Fibroblast of lung (primary cell): ENCODE data around the gene SAMD3. TPM values are rescaled to one million over a fixed set of nuclear protein-coding genes. Genes with fewer than 3 reads are reported as not detected.

Source experiments
- DNase-seq, 2 donors: peaks; one replicate each; pipeline versions ENCODE4 v3.0.0 to v3.0.0-alpha.2; 2010; ENCODE audit warnings: low read depth in 2 of 2
- H2AFZ ChIP-seq: 2 replicates; pipeline ENCODE4 v1.5.1; 2012; ENCODE audit warnings: low read length, control low read depth, inconsistent platforms
- H3K27ac ChIP-seq: 2 replicates; pipeline ENCODE4 v1.5.1; 2011; ENCODE audit warnings: low read length, control low read depth; ENCODE audit not compliant: insufficient read depth
- H3K27me3 ChIP-seq: 2 replicates; pipeline ENCODE4 v1.5.1; 2011; ENCODE audit warnings: mild to moderate bottlenecking, low read length; ENCODE audit not compliant: control insufficient read depth, insufficient read depth
- H3K36me3 ChIP-seq: 2 replicates; pipeline ENCODE4 v1.5.1; 2011; ENCODE audit warnings: low read length; ENCODE audit not compliant: control insufficient read depth, insufficient read depth
- H3K4me1 ChIP-seq: 2 replicates; pipeline ENCODE4 v1.5.1; 2011; ENCODE audit warnings: low read length; ENCODE audit not compliant: control insufficient read depth, insufficient read depth; ENCODE audit errors: extremely low read depth
- H3K4me2 ChIP-seq: 2 replicates; pipeline ENCODE4 v1.5.1; 2011; ENCODE audit warnings: low read length, control low read depth; ENCODE audit not compliant: insufficient read depth; ENCODE audit errors: extremely low read depth
- H3K4me3 ChIP-seq, 4 experiments: fragments of 200-600 bp in 1 of 4; sonication (generic) in 1 of 4; replicated peaks in 1 of 4; 2 replicates each; pipeline ENCODE4 v1.5.1; 2011 to 2016; ENCODE audit warnings: low read length in 4 of 4, low read depth in 3 of 4, mild to moderate bottlenecking in 3 of 4, control low read depth in 2 of 4, inconsistent platforms in 1 of 4, mixed read lengths in 1 of 4; ENCODE audit not compliant: insufficient read depth in 1 of 4; ENCODE audit errors: control extremely low read depth in 1 of 4
- H3K79me2 ChIP-seq: 2 replicates; pipeline ENCODE4 v1.5.1; 2012; ENCODE audit warnings: mild to moderate bottlenecking, low read length, inconsistent platforms; ENCODE audit not compliant: control insufficient read depth, insufficient read depth
- H3K9ac ChIP-seq: 2 replicates; pipeline ENCODE4 v1.5.1; 2011; ENCODE audit warnings: mild to moderate bottlenecking, low read length, control low read depth; ENCODE audit not compliant: insufficient read depth
- H3K9me3 ChIP-seq: 2 replicates; pipeline ENCODE4 v1.5.1; 2012; ENCODE audit warnings: low read depth, low read length; ENCODE audit not compliant: control insufficient read depth, insufficient read depth
- H4K20me1 ChIP-seq: 2 replicates; pipeline ENCODE4 v1.5.1; 2011; ENCODE audit warnings: low read length; ENCODE audit not compliant: control insufficient read depth, insufficient read depth; ENCODE audit errors: extremely low read depth
- CTCF ChIP-seq, 2 donors: IDR thresholded peaks in 1 of 2; conservative IDR thresholded peaks in 1 of 2; 1 replicate in 1 of 2; 2 replicates in 1 of 2; pipeline ENCODE4 v1.5.1; 2011 to 2012; ENCODE audit warnings: low read length in 2 of 2, control low read depth in 1 of 2, inconsistent platforms in 1 of 2, low read depth in 1 of 2, mild to moderate bottlenecking in 1 of 2
- EZH2 ChIP-seq: IDR thresholded peaks from 2 replicates; pipeline ENCODE4 v1.5.1; 2012; ENCODE audit warnings: low read length, control low read depth, mild to moderate bottlenecking; ENCODE audit errors: missing control alignments
- polyA plus RNA-seq, 2 donors: library from polyadenylated mRNA; depleted of rRNA in 1 of 2; stranded (reverse) in 1 of 2; unstranded in 1 of 2; fragments of >200 nt; gene quantifications; 2 replicates each; pipeline ENCODE4 v1.2.1, GENCODE V29; 2011 to 2012; ENCODE audit warnings: missing spikeins in 1 of 2
- total RNA-seq: library from RNA; depleted of rRNA; stranded (reverse); fragments of >200 nt; gene quantifications from 2 replicates; pipeline ENCODE4 v1.2.1, GENCODE V29; 2014

Gene SAMD3
- total and polyA plus RNA-seq, 2 donors (not counting 1 experiment from before 2014, with no cell fraction given) = 1.5 to 2.8 TPM

- H3K27me3 ChIP-seq = no peaks in the 10 kb centered on the region
- DNase-seq = no peak
- no peak overlapping the region for H2AFZ ChIP-seq
- H3K4me3 ChIP-seq = no peak overlapping the region
- no peak overlapping the region for H3K9ac ChIP-seq
- no peak overlapping the region for H3K27ac ChIP-seq
- no peaks in the 10 kb centered on the region for H4K20me1 ChIP-seq
- H3K36me3 ChIP-seq = no peaks in the 10 kb centered on the region
- no peaks in the 10 kb centered on the region for H3K79me2 ChIP-seq
- no peak overlapping the region for H3K4me2 ChIP-seq
- H3K4me1 ChIP-seq = no peaks in the 10 kb centered on the region
- no peak for TF ChIP-seq CTCF (conservative IDR thresholded peaks at IDR 0.05 in 1 of 2, IDR thresholded peaks at IDR 0.05 in 1 of 2; ENCODE audit: low read depth in 1 of 2, low read length in 2 of 2)
- no peak for TF ChIP-seq EZH2
- H3K9me3 ChIP-seq = no peaks in the 10 kb centered on the region
Measured at GRCh38 chr6:130259557-130259956, 36.8 kb upstream of the SAMD3 start.

- Histone ChIP-seq H3K79me2 (no peaks in the 10 kb centered on the region), H3K27ac (no peak overlapping the region), H2AFZ (no peak overlapping the region), H3K4me2 (no peak overlapping the region), H3K4me1 (no peaks in the 10 kb centered on the region), H3K4me3 (no peak overlapping the region), H3K27me3 (no peaks in the 10 kb centered on the region), H3K9ac (no peak overlapping the region), H4K20me1 (no peaks in the 10 kb centered on the region), H3K36me3 (no peaks in the 10 kb centered on the region), H3K9me3 (no peaks in the 10 kb centered on the region)
- DNase-seq = no peak
- TF ChIP-seq CTCF (conservative IDR thresholded peaks at IDR 0.05 in 1 of 2, IDR thresholded peaks at IDR 0.05 in 1 of 2; ENCODE audit: low read depth in 1 of 2, low read length in 2 of 2) (no peak), EZH2 (no peak)
Measured at GRCh38 chr6:130259140-130259539, 36.4 kb upstream of the SAMD3 start.

GRCh38 chr6:130252527-130253237 is 29.9 kb upstream of the SAMD3 start:
- DNase-seq = peak in 1 of 2 donors; percentile 4
- H3K27ac ChIP-seq = no peak overlapping the region
- no peak overlapping the region for H3K4me3 ChIP-seq

More at GRCh38 chr6:130252527-130253237, 29.9 kb upstream of the SAMD3 start:
- H3K36me3 ChIP-seq = no peaks in the 10 kb centered on the region
- H3K9ac ChIP-seq = no peak overlapping the region
- no peak for TF ChIP-seq EZH2
- no peak for TF ChIP-seq CTCF (conservative IDR thresholded peaks at IDR 0.05 in 1 of 2, IDR thresholded peaks at IDR 0.05 in 1 of 2; ENCODE audit: low read depth in 1 of 2, low read length in 2 of 2)
- H4K20me1 ChIP-seq = no peaks in the 10 kb centered on the region
- no peak overlapping the region for H3K4me2 ChIP-seq
- no peak overlapping the region for H2AFZ ChIP-seq
- no peaks in the 10 kb centered on the region for H3K9me3 ChIP-seq
- H3K27me3 ChIP-seq = no peaks in the 10 kb centered on the region
- H3K4me1 ChIP-seq = no peaks in the 10 kb centered on the region
- H3K79me2 ChIP-seq = no peaks in the 10 kb centered on the region
